GM19463 (cell line): ENCODE data around the gene LRRC7.
"Not testable (repeated sequence)": the region's sequence is repeated elsewhere in the genome, so short reads cannot be mapped to it uniquely, and the experiment has no call there.

Experiments
- ATAC-seq: cut with Tn5 transposase; IDR thresholded peaks from one replicate; pipeline ENCODE4 v1.9.1; 2021; ENCODE audit warnings: mild to moderate bottlenecking, moderate library complexity; ENCODE audit not compliant: unreplicated experiment

LRRC7 gene

GRCh38 chr1:70033266-70033873 is 465.6 kb downstream of the LRRC7 start:
- ATAC-seq, result peak; percentile 69

- no peak for ATAC-seq
Observed at GRCh38 chr1:70033936-70034335, 466.2 kb downstream of the LRRC7 start.

- no peak for ATAC-seq
Observed at GRCh38 chr1:70034403-70034802, 466.7 kb downstream of the LRRC7 start.

- ATAC-seq, result no peak
Observed at GRCh38 chr1:70038025-70038424, 470.3 kb downstream of the LRRC7 start.

GRCh38 chr1:70039485-70039884 is 471.8 kb downstream of the LRRC7 start:
- no peak for ATAC-seq

DNA sequence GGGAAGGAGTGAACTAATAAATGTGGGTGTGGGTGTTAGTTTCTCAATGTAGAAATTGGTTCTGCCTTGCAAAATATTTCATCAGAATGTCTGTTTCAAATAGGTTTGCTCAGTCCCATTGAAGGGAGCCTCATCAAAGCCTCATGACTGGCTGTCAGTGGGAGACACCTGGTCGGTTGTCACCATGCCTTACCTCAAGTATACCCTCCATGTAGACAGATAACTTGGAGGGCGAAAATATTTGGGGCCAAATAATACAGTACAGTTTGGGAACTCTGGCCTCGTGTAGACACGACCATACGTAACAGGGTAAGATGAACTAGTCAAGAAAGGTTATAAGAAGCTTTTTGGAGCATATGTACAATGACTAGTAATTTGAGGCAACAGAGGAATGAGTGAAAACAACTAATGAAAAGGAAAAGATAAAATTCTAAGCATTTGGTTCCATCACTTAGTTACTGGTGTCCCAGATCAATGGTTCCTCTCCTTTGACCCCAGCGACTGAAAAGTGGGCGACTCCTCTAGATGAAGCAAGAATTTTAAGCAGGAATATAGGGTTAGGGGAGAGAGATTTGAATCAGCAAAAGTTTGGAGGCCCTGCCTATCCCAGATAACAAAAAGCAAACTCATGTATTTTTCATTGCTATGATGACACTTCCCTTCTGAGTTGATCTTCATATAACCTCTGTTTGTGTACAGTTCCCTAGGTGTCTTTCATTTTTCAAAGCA is 473.8 kb downstream of the LRRC7 start:
- ATAC-seq, result no peak

- no peak for ATAC-seq
Observed at GRCh38 chr1:70042090-70042731, 474.5 kb downstream of the LRRC7 start.

GRCh38 chr1:70043804-70044203 is 476.1 kb downstream of the LRRC7 start:
- ATAC-seq, result no peak

GRCh38 chr1:70044832-70045231 is 477.1 kb downstream of the LRRC7 start:
- no peak for ATAC-seq

GRCh38 chr1:70045581-70045980 is 477.9 kb downstream of the LRRC7 start:
- not testable (repeated sequence) for ATAC-seq

GRCh38 chr1:70048336-70049094 is 480.8 kb downstream of the LRRC7 start:
- ATAC-seq, result no peak

GRCh38 chr1:70051926-70052325 is 484.2 kb downstream of the LRRC7 start:
- ATAC-seq, result no peak

DNA sequence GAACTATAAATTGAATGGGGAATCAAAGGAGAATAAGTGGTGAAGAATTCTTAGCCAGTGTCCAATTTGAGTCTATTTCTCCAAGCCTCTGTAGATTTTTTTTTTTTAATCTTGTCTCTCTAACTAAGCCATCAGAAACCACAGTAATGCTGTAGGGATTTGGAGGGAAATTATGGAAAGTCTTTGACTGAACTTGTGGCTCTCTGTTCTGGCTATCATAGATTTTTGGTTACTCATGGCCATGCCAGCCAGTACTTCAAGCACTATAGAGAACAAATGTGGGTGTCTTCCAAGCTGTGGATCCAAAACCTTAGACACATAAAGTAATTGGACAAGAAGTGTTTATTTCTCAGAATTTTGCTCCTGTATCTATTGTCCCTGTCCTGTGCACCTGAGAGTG is 489.8 kb downstream of the LRRC7 start:
- no peak for ATAC-seq

DNA sequence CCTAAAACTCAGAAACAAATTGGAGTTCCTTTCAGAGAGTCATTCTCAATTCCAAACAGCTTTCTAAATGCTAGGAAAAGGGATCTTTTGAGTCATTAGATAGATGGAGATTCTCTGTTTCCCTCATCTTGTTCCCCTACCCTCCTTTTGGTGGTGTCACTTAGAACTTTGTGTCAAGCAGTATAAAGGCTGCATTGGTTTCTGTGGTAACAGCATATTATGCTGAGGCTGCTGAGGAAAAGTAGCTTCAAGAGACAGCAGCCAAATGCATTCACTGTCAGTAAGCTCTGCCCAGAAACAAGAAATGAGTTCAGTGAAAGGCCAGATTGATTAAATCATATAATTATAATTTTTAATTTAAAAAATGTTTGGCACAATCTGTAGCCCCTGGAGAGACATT is 493.5 kb downstream of the LRRC7 start:
- no peak for ATAC-seq

DNA sequence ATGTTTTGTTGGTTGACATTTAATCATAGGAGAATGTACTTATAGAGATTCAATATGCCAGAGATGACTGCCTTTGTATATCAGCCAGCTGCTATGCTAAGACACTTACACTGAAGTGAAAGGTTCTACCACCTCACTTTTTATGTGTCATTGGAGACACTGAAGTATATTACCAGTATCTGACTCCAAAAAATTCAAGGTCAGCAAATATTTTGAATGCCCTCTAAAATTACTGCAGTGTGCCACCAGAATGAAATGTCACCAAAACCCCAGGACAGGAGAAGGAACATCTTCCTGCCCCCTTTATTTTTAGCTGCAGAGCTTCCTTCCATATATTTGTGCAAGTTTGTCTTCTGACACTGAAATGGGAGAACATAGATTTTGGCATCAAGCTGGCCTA is 496.1 kb downstream of the LRRC7 start:
- ATAC-seq, result no peak

DNA sequence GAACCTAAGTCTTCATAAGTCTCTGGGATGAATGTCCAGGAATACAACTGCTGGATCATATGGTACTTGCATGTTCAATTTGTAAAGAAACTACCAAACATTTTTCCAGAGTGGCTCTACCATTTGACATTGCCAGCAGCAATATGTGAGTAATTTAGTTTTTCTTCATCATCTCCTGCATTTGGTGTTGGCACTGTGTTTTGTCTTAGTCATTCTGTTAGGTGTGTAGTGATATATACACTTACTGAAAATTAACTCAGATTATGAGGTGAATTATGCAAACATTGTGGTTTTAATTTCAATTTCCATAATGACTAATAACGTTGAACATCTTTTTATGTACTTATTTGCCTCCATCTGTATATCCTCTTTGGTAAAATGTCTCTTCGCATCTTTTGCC is 499.0 kb downstream of the LRRC7 start:
- no peak for ATAC-seq

- ATAC-seq, result no peak
Observed at GRCh38 chr1:70071601-70072000, 503.9 kb downstream of the LRRC7 start.

- no peak for ATAC-seq
Observed at GRCh38 chr1:70072231-70072751, 504.6 kb downstream of the LRRC7 start.

DNA sequence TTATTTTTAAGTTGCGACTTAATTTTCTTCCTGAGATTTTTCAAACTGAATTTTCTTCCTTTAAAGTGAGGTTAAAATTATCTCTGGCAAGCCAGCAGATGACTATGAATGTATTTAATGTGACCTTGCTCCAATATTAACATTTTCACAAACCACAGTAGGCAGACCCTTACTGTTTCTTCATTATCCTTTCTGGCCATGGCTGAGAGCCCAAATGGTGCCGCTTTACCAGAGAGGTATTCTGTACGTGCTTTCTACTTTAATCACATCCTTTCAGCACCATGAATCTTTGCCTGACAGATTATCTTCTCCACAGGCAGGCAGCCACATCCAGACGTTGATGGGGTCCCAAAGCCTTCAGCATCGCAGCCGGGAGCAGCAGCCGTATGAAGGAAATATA is 508.0 kb downstream of the LRRC7 start:
- ATAC-seq, result no peak

GRCh38 chr1:70077066-70077465 is 509.3 kb downstream of the LRRC7 start:
- no peak for ATAC-seq

DNA sequence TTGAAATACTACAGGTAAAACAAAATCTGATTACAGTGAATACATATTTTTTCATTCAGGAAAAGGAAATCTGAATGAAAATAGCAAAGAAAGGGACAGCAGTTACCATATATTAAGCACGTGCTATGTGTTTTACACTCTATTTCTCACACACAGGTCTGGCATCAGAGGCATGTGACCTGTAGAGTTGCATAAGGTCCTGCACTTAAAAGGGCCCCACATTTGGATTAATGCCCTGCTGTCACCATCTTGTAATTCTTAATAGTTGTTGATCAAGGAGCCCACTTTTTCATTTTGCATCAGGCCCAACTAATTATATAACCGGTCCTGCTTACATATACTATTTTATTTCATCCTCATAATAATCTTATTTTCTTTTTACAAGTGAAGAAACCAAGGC is 511.8 kb downstream of the LRRC7 start:
- no peak for ATAC-seq
